Activated CD4-positive, alpha-beta memory T cell treated with anti-CD3 and anti-CD28 coated beads for 36 hours (primary cell): ENCODE measurements around the gene ZNF598. TPM values are rescaled to one million over a fixed set of nuclear protein-coding genes. Genes with fewer than 3 reads are reported as not detected.
"Not testable (repeated sequence)": the region's sequence is repeated elsewhere in the genome, so short reads cannot be mapped to it uniquely, and the experiment has no call there.

ENCODE experiments used
- CTCF ChIA-PET: fragments of 350-600 bp; sonication (Branson Sonifier 250); formaldehyde crosslinking; loops from one replicate; lab custom pipeline; 2021; ENCODE audit warnings: antibody characterized with exemption, inconsistent platforms; lab: Charles Lee
- POLR2A ChIA-PET: fragments of 350-600 bp; sonication (Branson Sonifier 250); formaldehyde crosslinking; loops from one replicate; lab custom pipeline; 2021; ENCODE audit warnings: antibody characterized with exemption; lab: Charles Lee
- DNase-seq: peaks from one replicate; pipeline ENCODE4 v3.0.0-alpha.2; 2020
- H3K27ac Mint-ChIP-seq: one replicate; pipeline ENCODE4 v1.8.0; 2021; ENCODE audit warnings: mixed read lengths
- H3K27me3 Mint-ChIP-seq: one replicate; pipeline ENCODE4 v1.8.0; 2021; ENCODE audit warnings: mixed read lengths
- H3K36me3 Mint-ChIP-seq: one replicate; pipeline ENCODE4 v1.8.0; 2021; ENCODE audit warnings: mixed read lengths
- H3K4me1 Mint-ChIP-seq: one replicate; pipeline ENCODE4 v1.8.0; 2021; ENCODE audit warnings: low read depth, mixed read lengths
- H3K4me3 Mint-ChIP-seq: one replicate; pipeline ENCODE4 v1.8.0; 2021; ENCODE audit warnings: mild to moderate bottlenecking, mixed read lengths
- H3K9me3 Mint-ChIP-seq: one replicate; pipeline ENCODE4 v1.8.0; 2021; ENCODE audit warnings: mixed read lengths
- intact Hi-C: fragments of 100-400 bp; cut with micrococcal nuclease; formaldehyde crosslinking; loops from one replicate; pipeline ENCODE4 v1.15.1; 2023
- total RNA-seq, 2 experiments: library from RNA; stranded (reverse); gene quantifications; one replicate each; pipeline ENCODE4 v1.2.3, GENCODE V29; 2021

ZNF598 gene
- total RNA-seq, 2 experiments from 2014 or later = 67.2 to 67.6 TPM

- ChIA-PET POLR2A (no interaction called here), CTCF (interaction anchor here (0.5 to 4.8 kb wide), 20 partner anchors 9 to 228 kb away, joined by 3 to 37 read pairs (median 4); partner anchors contain the start of genes ECI1, NTHL1, PKD1 and TRAF7)
Measured at GRCh38 chr16:2023092-2024031, 13.7 kb upstream of the ZNF598 start.

GRCh38 chr16:2022723-2023091 is 13.1 kb upstream of the ZNF598 start:
- no peaks in the 10 kb centered on the region for H3K9me3 Mint-ChIP-seq
- POLR2A ChIA-PET = no interaction called here
- no peaks in the 10 kb centered on the region for H3K36me3 Mint-ChIP-seq
- H3K27ac Mint-ChIP-seq = no peak overlapping the region
- H3K4me3 Mint-ChIP-seq = peak overlapping the region; percentile 58
- CTCF ChIA-PET = interaction anchor here (0.5 to 4.8 kb wide), 22 partner anchors 9 to 438 kb away, joined by 3 to 37 read pairs (median 4); partner anchors contain the start of genes ECI1, MSRB1, NTHL1 and PKD1
- intact Hi-C loops = loop anchor here (1.0 kb wide), 2 partner anchors 118 to 131 kb away; no protein-coding TSS in a partner anchor
- H3K4me1 Mint-ChIP-seq = peaks cover 17% of the 10 kb centered on the region
- no peak for DNase-seq
- H3K27me3 Mint-ChIP-seq = peaks cover 36% of the 10 kb centered on the region

More at GRCh38 chr16:2023092-2024031, 13.7 kb upstream of the ZNF598 start:
- Mint-ChIP-seq H3K9me3 (no peaks in the 10 kb centered on the region), H3K27ac (no peak overlapping the region), H3K4me3 (peak overlapping the region; percentile 58), H3K36me3 (no peaks in the 10 kb centered on the region), H3K27me3 (peaks cover 34% of the 10 kb centered on the region), H3K4me1 (peaks cover 17% of the 10 kb centered on the region)
- peak; percentile 96 for DNase-seq
- intact Hi-C loops = loop anchor here (1.0 kb wide), 2 partner anchors 117 to 130 kb away; no protein-coding TSS in a partner anchor

GRCh38 chr16:2019921-2020831 is 10.6 kb upstream of the ZNF598 start:
- intact Hi-C loops = no loop called here
- H3K27me3 Mint-ChIP-seq = peaks cover 30% of the 10 kb centered on the region
- H3K27ac Mint-ChIP-seq = no peak overlapping the region
- POLR2A ChIA-PET = interaction anchor here (0.7 to 1.1 kb wide), 3 partner anchors 8 to 135 kb away, joined by 3 to 5 read pairs (median 3); partner anchors contain the start of genes NTHL1, TRAF7 and TSC2
- CTCF ChIA-PET = interaction anchor here (0.6 to 2.5 kb wide), 4 partner anchors 16 to 850 kb away, joined by 3 to 8 read pairs (median 4); no protein-coding TSS in a partner anchor
- H3K4me3 Mint-ChIP-seq = no peak overlapping the region
- H3K36me3 Mint-ChIP-seq = no peaks in the 10 kb centered on the region
- H3K4me1 Mint-ChIP-seq = peaks cover 13% of the 10 kb centered on the region
- H3K9me3 Mint-ChIP-seq = no peaks in the 10 kb centered on the region
- DNase-seq = no peak

- intact Hi-C loops = no loop called here
- Mint-ChIP-seq H3K4me1 (peaks cover 13% of the 10 kb centered on the region), H3K4me3 (no peak within 1 kb of the TSS), H3K27ac (no peak within 1 kb of the TSS), H3K27me3 (peaks cover 30% of the 10 kb centered on the region), H3K9me3 (no peaks in the 10 kb centered on the region), H3K36me3 (no peaks in the 10 kb centered on the region)
- ChIA-PET POLR2A (interaction anchor here (1.1 kb wide), 2 partner anchors 28 to 136 kb away, joined by 3 read pairs; partner anchors contain the start of genes NTHL1, TRAF7 and TSC2), CTCF (interaction anchor here (0.6 to 2.5 kb wide), 5 partner anchors 8 to 127 kb away, joined by 3 to 8 read pairs (median 3); no protein-coding TSS in a partner anchor)
- DNase-seq = peak; percentile 31
Measured at GRCh38 chr16:2019518-2019920, 9.9 kb upstream of the ZNF598 start, which contains the start of gene NPW. NPW (plus strand) TSS chr16:2019785.

GRCh38 chr16:2016407-2016922 is 6.8 kb upstream of the ZNF598 start:
- ChIA-PET POLR2A (interaction anchor here (0.6 kb wide), 2 partner anchors 78 to 224 kb away, joined by 3 read pairs; no protein-coding TSS in a partner anchor), CTCF (interaction anchor here (0.7 to 2.8 kb wide), 6 partner anchors 11 to 329 kb away, joined by 3 to 16 read pairs (median 4); partner anchors contain the start of gene TBL3)
- intact Hi-C loops = no loop called here
- Mint-ChIP-seq H3K4me1 (peaks cover 4% of the 10 kb centered on the region), H3K27me3 (peaks cover 19% of the 10 kb centered on the region), H3K4me3 (no peak overlapping the region), H3K9me3 (no peaks in the 10 kb centered on the region), H3K27ac (no peak overlapping the region), H3K36me3 (no peaks in the 10 kb centered on the region)
- peak; percentile 38 for DNase-seq

GRCh38 chr16:2015947-2016208 is 6.3 kb upstream of the ZNF598 start:
- DNase-seq = no peak
- ChIA-PET POLR2A (interaction anchor here (0.6 kb wide), 1 partner anchor 223 kb away, joined by 3 read pairs; no protein-coding TSS in a partner anchor), CTCF (interaction anchor here (0.7 to 2.8 kb wide), 5 partner anchors 12 to 125 kb away, joined by 3 to 16 read pairs (median 6); partner anchors contain the start of gene TBL3)
- H3K27ac Mint-ChIP-seq = no peak overlapping the region
- H3K4me3 Mint-ChIP-seq = no peak overlapping the region
- no peaks in the 10 kb centered on the region for H3K9me3 Mint-ChIP-seq
- peaks cover 14% of the 10 kb centered on the region for H3K27me3 Mint-ChIP-seq
- H3K4me1 Mint-ChIP-seq = peaks cover 4% of the 10 kb centered on the region
- no peaks in the 10 kb centered on the region for H3K36me3 Mint-ChIP-seq
- intact Hi-C loops = no loop called here

GRCh38 chr16:2015117-2015946 is 5.7 kb upstream of the ZNF598 start:
- ChIA-PET POLR2A (no interaction called here), CTCF (interaction anchor here (1.1 to 2.8 kb wide), 2 partner anchors 11 to 125 kb away, joined by 6 to 16 read pairs; no protein-coding TSS in a partner anchor)
- Mint-ChIP-seq H3K27ac (no peak overlapping the region), H3K4me3 (no peak overlapping the region), H3K36me3 (peaks cover under 1% of the 10 kb centered on the region), H3K27me3 (peaks cover 11% of the 10 kb centered on the region), H3K4me1 (peaks cover 2% of the 10 kb centered on the region), H3K9me3 (no peaks in the 10 kb centered on the region)
- DNase-seq = no peak
- intact Hi-C loops = no loop called here

- Mint-ChIP-seq H3K27ac (no peak overlapping the region), H3K36me3 (peaks cover 6% of the 10 kb centered on the region), H3K27me3 (peaks cover 2% of the 10 kb centered on the region), H3K4me3 (no peak overlapping the region), H3K4me1 (peaks cover 7% of the 10 kb centered on the region), H3K9me3 (no peaks in the 10 kb centered on the region)
- intact Hi-C loops = loop anchor here (5.0 kb wide), 1 partner anchor 51 kb away; the partner anchor contains the start of gene RPS2
- DNase-seq = no peak
- POLR2A ChIA-PET = no interaction called here
- CTCF ChIA-PET = interaction anchor here (1.0 to 2.3 kb wide), 3 partner anchors 9 to 127 kb away, joined by 3 to 11 read pairs (median 4); no protein-coding TSS in a partner anchor
Measured at GRCh38 chr16:2013527-2013926, 3.9 kb upstream of the ZNF598 start.

GRCh38 chr16:2011726-2012125 is 2.1 kb upstream of the ZNF598 start:
- H3K27ac Mint-ChIP-seq, H3K9me3 Mint-ChIP-seq, H3K27me3 Mint-ChIP-seq, H3K4me3 Mint-ChIP-seq, DNase-seq: not testable (repeated sequence)
- ChIA-PET CTCF (interaction anchor here (2.3 kb wide), 1 partner anchor 8 kb away, joined by 11 read pairs; no protein-coding TSS in a partner anchor), POLR2A (interaction anchor here (0.7 to 0.9 kb wide), 2 partner anchors 9 to 151 kb away, joined by 3 to 5 read pairs; no protein-coding TSS in a partner anchor)
- H3K36me3 Mint-ChIP-seq = peaks cover 12% of the 10 kb centered on the region
- peaks cover 23% of the 10 kb centered on the region for H3K4me1 Mint-ChIP-seq
- intact Hi-C loops = loop anchor here (5.0 kb wide), 1 partner anchor 49 kb away; the partner anchor contains the start of gene RPS2

- Mint-ChIP-seq H3K4me1 (peaks cover 41% of the 10 kb centered on the region), H3K27ac (peak overlapping the region; percentile 77), H3K36me3 (peaks cover 15% of the 10 kb centered on the region), H3K27me3 (no peaks in the 10 kb centered on the region), H3K4me3 (peak overlapping the region; percentile 83), H3K9me3 (no peaks in the 10 kb centered on the region)
- DNase-seq = no peak
- CTCF ChIA-PET = interaction anchor here (1.4 to 3.4 kb wide), 3 partner anchors 13 to 131 kb away, joined by 3 to 14 read pairs (median 4); partner anchors contain the start of gene GFER
- intact Hi-C loops = loop anchor here (2.0 kb wide), 1 partner anchor 16 kb away; no protein-coding TSS in a partner anchor
- POLR2A ChIA-PET = interaction anchor here (1.5 to 1.6 kb wide), 2 partner anchors 18 to 146 kb away, joined by 4 to 7 read pairs; partner anchors contain the start of gene TRAF7
Measured at GRCh38 chr16:2009164-2009711, 383 bp downstream of the ZNF598 start.
